Hematopoietic multipotent progenitor cell treated with erythropoietin and hydrocortisone succinate and interleukin-3 and kit ligand, for 17 days (in vitro differentiated cells): Measurements from ENCODE around the gene MINDY4.

Experiments
- DNase-seq: peaks from one replicate; pipeline ENCODE4 v3.0.0-alpha.2; 2015; ENCODE audit warnings: low spot score

The MINDY4 gene

DNA sequence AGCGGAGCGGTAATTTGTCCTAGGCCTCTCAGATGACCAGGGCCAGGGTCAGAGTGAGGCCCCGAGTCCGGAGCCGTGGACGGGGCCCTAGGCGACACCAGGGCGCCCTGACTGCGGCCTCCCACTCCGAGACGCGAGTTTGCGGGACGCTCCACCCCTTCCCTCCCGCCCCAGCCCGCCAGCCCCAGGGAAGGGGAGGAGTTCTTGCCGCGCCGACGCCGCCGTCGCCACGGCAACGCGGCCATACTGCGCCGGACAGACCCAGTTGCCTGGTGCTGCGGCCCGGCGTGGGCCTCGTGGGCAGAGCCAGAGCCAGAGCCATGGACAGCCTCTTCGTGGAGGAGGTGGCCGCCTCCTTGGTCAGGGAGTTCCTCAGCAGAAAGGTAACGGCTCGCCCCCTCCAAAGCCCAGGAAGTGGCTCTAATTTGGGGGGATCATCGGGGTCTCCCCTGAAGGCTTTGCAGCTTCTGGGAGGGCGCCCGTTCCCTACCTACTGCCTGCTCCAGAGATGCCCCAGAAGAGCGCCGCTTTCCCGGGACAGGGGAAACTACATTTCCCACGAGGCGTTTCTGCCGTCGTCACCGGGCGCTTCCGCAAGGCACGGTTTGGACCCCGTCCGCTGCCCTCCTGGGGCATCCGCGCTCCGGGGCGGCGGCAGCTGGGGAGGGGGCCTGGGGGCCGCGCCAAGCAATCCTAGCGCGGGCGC lies at the start of gene MINDY4:
Gene MINDY4 (plus strand): TSS at position 244 of the 706 bp plus-strand sequence. CDS start 77 bp downstream, at position 321.
- DNase-seq: peak; percentile 47

DNA sequence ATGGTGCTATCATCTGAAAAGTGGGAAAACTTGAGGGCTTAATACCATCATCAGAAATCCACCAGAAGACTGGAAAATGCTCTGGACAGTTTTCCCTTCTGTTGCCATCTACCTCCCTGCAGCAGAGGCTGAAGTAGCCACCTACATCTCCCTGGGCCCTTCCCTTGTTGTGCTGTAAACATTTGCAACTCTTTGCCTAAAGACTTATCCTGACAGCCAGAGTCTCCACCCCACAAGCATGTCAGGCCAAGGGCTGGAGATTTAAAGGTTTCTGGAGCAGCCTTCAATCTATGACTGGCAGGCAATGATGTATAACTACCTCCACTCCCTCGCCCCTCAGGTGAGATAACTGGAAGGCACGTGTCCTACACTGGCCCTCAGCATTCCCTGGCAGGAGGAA lies 49.0 kb upstream of the MINDY4 start:
- no peak for DNase-seq

DNA sequence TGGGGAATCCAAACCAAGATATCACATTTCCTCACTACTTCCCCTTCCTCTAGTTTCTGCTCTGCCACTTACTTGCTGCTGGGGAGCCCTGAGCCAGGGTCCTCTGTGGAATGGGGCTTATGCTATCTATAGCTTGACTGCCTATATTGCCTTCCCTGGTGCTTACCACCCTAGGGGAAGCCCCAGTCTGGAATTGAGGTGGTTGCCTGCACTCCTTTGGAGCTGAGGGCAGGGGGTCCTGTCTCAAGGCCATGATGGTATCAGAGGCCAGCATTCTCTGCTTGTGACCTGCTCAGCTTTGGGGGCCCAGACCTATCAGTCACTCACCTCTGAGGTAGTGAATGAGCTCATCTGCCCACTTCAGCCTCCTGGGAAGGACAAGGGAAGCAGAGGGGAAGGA lies 48.5 kb upstream of the MINDY4 start:
- no peak for DNase-seq

DNA sequence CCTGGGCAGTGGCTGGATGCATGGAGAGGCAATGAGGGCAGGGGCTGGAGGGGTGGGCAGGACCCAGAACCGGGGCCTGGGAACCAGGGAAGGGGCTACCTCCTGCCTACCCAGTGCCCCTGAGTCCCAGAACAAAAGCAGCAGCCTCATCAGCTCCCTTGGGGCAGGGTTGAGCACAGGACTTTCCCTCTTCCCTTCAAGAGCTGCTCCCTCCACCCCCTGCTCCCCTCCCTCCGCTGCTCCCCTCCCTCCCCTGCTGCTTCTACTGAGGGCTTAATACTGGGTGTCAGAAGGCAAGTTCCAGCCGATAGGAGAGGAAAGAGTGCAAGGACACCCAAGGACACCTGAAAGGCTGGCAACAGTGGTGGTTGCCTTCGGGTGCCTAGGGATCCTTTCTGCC lies 47.4 kb upstream of the MINDY4 start:
- no peak for DNase-seq

DNA sequence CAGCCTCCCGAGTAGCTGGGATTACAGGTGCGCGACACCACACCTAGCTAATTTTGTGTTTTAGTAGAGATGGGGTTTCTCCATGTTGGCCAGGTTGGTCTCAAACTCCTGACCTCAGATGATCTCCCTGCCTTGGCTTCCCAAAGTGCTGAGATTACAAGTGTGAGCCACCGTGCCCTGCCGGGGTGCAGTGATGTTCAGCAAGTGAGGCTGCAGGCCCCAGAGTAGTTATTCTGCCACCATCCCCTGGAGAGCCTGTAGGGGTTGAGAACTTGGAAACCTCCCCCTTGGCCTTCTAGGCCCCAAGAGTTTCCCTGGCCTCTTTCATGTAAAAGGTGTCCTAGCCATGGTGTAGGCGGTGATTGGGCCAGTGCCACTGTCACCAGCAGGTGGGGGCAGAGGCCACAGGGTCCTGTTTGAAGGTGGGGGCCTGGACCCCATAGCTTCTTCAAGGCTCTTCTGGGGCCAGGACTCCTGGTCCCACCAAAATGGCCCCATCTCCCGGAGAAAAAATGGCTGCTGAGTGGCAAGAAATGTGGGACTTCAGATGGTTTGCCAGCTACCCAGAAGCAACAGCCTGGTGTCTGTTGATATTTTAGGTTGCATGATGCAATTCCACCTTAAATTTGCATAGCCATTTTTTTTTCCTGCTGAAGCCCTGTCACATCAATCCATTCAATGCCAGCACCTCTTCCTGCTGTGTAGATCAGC lies 44.8 kb upstream of the MINDY4 start:
- DNase-seq: no peak

DNA sequence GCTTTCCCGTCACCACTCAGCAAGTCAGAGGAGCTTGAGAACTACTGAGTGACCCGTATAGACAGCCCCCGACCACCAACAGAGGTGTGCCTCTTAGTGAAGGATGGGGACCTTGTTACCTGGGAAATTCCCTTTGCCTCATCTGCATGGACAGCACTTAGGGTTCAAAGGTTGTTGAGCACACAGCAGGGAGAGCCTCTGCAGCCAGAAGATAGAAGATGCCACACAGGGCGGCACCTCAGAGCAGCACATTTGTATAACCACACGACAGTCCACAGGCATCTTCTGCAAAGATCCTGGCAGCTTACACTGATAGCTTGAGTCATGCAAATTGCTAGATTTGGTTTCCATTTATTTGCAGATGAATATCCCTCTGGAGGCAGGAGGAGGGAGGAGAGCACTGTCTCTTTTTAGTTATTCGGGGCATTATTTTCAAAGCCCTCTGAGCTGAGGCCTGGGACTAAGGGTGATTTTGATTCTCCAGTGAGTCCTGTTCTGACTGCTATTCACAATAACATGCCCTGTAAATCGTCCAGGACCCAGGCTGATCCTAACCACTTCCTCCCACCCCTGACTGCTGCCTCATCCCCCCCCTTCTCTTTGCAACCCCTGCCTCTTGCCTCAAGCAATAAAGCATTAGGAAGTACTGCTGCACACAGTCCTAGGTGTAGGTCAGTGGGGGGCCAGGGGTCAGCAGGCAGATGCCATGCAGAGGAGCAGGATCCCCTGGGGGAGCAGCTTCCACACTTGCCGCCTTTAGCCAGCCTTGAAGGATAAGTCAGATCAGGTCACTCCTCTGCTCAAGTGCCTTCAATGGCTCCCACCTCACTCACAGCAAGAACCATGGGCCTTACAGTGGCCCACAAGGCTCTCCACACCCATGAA lies 43.9 kb upstream of the MINDY4 start:
- no peak for DNase-seq

DNA sequence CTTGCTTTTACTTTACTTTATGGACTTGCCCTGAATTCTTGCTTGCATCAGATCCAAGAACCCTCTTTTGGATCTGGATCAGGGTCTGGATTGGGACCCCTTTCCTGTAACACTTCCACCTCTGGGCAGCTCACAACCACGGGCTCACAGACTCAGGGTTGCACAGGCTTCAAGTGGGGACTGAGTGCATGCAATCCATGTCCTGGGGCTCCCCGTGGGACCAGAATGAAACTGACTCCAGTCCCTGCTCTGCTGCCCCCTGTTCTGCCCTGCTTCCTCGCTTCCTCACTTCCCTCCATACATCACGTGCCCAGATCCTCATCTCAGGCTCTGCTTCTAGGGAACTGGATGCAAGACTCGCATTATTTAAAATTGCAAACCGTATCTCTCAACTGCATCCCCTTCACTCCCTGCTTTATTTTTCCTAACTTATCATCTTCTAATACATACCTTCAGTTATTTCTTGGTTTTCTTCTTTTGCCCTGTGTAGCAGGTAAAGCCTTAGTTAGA lies 42.6 kb upstream of the MINDY4 start:
- DNase-seq: no peak

DNA sequence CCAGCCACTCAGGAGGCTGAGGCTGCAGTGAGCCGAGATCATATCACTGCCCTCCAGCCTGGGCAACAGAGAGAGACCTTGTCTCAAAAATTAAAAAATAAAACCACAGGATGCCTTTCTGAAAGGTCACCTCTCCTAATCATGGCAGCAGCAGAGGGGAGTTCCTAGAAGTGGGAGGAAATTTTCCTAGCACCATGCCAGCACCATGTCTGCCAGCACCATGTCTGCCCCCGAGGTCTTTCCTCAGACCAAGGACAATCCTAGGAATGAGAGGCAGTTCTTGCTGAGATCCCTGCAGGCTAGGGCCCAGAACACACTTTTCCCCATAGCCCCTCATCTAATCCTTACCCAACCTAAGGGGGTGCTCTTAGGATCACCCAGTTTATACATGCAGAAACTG lies 41.6 kb upstream of the MINDY4 start:
- DNase-seq: no peak

DNA sequence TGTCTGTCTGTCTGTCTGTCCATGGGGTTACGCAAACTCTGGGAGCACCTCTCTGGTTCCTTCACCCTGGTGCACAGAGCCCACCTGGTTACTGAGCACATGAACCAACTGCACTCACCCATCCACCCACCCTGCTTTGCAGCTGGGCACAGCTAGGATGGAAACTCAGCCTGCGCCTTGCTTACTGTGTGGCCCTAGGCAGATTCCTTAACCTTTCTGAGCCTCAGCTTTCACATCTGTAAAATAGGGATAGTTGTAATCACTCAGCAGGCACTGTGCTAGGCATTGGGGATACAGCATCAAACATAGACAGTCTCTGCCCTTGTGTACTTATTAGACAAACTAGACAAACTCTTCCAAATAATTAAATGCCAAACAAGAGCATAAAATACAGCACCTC lies 41.1 kb upstream of the MINDY4 start:
- no peak for DNase-seq

DNA sequence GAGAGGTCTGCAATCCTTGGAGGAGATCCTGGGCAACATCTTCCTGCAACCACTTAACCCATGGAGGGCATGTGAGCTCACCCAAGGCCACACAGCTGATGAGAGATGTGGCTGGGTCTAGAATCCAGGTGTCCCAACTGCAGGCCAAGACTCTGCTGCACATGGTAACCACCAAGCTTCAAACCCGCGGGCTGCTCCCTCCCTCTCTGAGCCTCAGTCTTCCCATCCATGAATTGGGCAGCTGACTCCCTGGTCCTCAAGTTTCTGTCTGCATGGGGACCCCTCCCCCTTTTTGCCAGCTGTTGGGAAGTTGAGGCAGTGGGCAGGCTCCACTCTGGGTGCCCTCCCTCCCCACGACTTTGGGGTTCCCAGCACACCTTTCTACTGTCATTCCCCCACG lies 40.2 kb upstream of the MINDY4 start:
- no peak for DNase-seq

DNA sequence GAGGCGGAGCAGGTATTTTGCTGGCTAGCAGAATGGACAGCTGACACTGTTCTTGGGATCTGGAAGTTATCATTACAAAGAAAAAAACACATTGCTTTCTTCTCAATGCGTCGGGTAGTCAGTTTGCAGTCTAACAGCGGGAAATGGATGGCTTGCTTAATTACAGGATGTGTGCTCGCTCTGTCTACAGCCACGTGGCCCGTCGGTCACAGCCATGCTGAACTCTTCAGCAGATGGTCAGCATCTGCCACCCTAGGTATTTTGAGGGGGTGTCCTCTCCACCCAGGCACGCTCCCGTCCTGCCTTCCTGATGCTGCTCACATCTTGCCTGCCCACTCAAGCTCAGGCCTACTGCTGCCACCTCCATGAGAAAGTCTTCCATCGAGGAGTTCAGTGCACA lies 39.6 kb upstream of the MINDY4 start:
- DNase-seq: no peak

DNA sequence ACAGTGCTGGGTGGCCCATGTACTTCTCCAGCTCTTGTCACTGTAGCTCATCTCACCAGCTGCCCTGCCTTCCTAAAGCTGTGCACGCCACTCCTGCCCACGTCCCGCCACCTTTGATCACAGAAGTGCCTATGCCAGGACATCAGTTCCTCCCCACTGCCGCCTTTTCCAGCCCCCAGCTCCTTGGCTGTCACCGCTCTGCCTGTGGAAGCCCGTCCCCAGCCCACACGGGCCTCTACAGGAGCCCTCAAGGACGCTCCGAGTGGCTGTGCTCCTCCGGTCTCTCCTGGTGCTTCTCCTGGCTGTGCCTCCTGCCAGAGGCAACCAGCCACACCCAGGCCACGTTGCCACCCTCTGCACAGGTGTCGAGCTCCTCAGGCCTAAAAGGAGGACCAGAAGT lies 38.6 kb upstream of the MINDY4 start:
- DNase-seq: no peak

DNA sequence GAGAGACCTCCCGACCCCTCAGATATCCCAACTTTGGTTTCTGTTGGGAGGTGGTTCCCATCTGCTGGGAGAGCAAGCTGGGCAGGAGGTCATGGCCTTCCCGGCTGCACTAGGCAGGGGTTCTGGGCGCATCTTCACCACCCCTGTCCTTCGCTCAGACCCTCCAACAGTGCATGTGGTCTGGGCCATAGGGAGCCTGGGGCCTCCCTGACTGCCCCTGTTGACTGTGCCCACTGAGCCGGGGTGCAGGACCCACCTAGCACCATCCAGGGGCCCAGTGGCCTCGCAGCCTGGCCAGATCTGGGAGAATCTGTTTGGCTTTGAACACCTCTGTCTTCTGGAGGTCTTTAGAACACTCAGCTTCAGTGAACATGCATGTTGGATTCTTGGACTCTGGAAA lies 38.0 kb upstream of the MINDY4 start:
- DNase-seq: no peak

DNA sequence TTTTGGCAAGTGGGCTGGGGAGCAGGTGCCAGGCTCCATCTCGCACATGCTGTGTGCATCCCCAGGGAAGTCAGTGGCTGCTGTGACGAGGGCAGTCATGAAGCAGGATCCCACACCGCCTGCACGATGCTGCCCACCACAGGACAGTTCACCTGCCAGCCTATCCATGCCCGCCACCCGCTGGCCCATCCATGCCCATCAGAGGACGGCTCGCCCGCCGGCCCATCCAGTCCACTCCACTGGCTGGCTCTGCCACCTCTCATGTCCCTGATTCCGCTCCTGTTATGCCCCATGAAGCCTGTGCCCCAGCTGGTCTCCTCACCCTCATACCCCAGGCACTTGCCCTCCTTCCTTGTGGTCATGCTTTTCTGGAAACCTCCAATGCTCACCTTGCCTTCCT lies 37.5 kb upstream of the MINDY4 start:
- DNase-seq: no peak

DNA sequence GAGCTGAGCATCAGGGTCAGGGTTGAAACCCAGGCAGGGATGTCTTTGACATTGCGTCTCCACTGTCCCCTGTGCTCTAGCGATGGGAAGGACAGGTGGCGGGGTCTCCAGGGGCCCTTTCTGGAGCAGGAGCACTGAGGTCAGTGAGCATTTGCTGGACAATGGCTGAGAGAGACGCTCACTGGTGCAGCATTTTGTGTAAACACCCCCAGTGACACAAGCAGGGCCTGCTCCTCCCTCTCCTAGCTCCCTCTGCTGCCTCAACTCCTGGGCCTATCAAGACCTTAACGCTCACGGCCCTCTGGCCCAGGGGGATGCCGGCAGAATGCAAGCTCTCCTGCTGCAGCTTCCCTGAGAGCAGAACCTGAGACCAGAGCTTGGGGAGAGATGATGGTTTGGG lies 36.7 kb upstream of the MINDY4 start:
- no peak for DNase-seq

DNA sequence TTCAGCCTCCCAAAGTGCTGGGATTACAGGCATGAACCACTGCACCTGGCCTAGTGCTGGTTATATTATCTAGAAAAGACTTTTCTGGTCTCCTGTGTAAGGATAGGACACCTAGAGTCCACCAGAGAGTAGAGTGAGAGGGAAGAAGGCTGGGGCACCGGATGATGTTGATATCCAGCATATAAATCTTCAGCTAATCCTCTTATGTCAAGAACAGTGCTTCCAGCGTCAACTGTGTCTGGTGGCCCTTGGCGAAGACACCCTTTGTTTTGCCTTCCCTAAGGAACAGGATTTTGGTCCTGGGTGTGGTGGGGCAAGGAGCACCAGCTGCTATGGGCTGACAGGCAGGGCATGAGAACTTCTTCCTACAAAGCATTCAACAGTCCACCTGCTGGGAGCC lies 35.6 kb upstream of the MINDY4 start:
- DNase-seq: no peak

DNA sequence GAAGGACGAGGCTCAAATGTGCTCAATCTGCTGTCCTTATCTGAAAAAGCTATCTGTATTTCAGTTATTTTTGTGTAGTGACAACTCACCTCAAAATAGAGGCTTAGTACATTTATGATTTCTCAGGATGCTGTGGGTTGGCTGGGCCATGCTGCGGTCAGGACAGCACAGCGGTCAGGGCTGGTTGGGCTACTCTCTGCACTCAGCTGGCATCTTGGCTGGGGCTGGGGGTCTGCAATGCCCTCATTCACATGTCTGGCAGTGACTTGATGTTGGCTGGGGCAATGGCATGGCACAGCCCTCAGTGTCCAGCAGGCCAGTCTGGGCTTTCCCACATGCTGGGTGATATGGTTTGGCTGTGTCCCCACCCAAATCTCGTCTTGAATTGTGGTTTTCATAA lies 34.9 kb upstream of the MINDY4 start:
- no peak for DNase-seq

DNA sequence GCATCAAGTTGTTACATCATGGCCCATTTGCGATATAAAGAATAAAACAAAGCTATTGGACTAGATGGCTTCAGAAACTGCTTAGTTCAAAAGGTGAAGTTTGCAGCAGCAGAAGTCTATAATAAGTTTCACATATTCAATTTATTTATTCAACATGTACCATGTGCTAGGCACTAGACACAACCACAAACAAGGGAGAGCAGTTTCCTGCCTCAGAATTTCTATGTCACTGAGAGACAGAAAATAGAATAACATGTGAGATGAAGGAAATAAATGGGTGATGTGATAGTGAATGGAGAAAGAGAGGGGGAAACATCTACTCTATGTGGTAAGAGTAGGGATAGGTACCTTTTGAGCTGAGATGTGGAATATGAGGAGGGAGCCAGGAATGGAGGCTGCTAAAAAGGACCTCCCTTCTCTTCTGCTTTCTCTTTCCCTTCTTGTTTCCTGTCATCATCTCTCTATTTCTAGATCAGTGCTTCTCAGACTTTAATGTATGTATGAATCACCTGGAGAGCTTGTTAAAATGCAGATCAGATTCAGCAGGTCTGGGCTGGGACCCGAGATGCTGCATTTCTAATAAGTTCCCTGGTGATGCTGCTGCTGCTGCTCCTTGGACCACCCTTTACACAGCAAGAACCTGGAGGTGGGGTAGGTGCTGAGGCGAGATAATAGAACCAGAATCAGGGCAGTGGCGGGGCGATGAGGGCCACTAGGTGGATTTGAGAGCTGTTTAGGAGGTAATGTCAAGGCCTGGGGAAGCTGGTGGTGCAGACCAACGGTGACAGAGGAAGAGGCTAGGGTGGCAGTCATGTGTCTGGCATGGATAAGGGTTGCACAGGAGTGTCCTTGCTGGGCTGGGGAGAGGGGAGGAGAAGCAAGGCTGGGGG lies 32.9 kb upstream of the MINDY4 start:
- no peak for DNase-seq

DNA sequence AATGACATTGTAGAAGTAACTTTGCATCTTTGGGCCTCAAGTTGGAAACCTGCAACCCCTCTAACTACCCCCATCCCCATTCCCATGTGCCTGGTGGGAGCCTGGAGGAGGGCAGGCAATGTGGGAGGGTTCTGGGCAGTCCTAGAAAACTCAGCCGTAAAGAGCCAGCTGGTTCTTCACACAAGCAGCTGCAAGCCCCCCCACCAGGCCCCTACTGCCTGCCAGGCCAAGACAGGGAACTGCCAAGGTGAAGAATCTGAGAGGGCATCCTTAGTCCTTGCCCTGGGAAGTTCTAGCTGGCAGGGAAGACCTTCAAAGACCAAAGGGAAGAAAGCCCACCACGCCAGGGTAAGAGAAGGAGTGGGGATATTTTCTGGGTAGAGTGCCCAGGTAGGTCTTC lies 31.5 kb upstream of the MINDY4 start:
- DNase-seq: no peak

DNA sequence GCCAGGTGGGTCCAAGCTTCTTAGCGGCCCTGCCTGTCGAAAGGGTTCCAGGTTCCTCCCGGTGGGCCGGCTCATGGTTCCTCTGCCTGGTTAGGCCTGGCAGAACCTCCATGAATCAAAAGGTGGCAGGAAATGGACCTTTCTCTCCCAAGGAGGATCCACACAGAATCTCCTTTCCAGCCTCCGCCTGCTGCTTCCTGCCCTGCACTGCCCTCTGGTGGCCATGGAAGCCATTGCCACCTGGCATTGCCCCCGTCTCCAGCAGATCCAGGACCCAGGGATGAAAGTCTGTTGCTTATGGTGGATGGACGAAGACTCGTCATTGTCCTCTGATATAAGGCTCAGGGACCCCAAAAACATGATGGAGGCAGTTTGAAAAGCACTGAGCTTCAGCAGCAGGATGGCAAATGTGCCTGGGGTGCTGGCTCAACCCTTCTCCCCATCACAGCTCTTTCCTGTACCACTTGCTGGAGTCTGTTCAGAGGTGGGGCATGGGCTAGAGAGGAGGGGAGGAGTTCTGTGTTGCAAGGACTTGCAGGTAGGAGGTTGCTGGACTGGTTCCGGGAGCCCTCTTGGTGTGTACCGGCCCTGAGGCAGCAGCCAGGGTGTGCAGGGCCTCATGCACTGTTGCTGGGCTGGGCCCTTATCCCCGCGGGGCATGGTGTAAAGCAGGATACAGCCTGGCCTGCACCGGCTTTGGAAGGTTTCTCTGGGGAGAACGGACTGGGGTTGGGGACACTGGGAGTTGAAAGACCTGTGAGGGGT lies 30.6 kb upstream of the MINDY4 start:
- DNase-seq: peak; percentile 63

DNA sequence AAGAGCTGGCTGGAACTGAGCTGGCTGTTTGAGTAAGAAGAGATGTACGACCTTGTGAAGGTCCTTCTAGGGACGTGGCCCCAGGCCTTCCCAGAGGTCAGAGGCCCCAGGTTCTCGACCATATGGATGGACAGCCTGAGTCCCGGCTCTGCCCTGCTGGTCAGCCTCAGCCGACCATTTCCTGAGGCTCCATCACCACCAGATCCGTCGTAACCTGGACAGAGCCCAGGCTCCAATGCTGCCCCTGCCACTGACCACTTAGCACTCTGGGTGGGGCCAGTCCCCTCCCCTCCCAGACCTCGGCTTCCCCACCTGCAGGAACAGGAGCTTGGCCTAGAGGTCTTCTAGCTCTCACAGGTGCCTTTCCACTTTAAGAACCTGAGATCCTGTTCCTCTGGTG lies 29.9 kb upstream of the MINDY4 start:
- DNase-seq: no peak
